ENCODE data around the gene WNT9B.

DNA sequence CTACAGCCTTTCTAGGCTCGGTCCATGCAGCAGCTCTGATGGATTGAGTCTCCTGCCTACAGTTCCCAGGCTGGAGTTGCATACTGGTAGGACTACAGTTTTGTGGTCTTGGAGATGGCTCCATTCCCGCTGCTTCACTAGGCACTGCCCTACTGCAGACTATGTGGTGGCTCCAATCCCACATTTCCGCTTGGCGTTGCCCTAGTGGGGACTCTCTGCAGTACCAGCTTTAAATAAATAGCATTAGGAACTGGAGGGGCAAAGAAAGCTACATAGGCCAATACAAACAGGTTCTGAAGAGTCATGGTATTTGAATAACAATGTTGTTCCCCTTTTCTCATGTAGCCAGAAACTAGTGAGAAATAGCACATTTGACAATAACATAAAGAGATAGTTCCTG lies 66.1 kb downstream of the WNT9B start:
- no peak for TF ChIP-seq MXI1 (conservative IDR thresholded peaks at IDR 0.05; ENCODE audit: poor library complexity, severe bottlenecking)
- TF ChIP-seq, protein P1, sequence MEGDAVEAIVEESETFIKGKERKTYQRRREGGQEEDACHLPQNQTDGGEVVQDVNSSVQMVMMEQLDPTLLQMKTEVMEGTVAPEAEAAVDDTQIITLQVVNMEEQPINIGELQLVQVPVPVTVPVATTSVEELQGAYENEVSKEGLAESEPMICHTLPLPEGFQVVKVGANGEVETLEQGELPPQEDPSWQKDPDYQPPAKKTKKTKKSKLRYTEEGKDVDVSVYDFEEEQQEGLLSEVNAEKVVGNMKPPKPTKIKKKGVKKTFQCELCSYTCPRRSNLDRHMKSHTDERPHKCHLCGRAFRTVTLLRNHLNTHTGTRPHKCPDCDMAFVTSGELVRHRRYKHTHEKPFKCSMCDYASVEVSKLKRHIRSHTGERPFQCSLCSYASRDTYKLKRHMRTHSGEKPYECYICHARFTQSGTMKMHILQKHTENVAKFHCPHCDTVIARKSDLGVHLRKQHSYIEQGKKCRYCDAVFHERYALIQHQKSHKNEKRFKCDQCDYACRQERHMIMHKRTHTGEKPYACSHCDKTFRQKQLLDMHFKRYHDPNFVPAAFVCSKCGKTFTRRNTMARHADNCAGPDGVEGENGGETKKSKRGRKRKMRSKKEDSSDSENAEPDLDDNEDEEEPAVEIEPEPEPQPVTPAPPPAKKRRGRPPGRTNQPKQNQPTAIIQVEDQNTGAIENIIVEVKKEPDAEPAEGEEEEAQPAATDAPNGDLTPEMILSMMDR (IDR thresholded peaks at IDR 0.05; ENCODE audit: poor library complexity, severe bottlenecking) = no peak
